Esophagus muscularis mucosa (tissue), 4 donors: ENCODE results near the gene SLC33A1. TPM values are rescaled to one million over a fixed set of nuclear protein-coding genes. Genes with fewer than 3 reads are reported as not detected.
"Not testable (repeated sequence)": the region's sequence is repeated elsewhere in the genome, so short reads cannot be mapped to it uniquely, and the experiment has no call there.

Experiments used
- DNase-seq: peaks from one replicate; pipeline ENCODE4 v3.0.0-alpha.2; 2017; ENCODE audit errors: extremely low spot score
- H3K27ac ChIP-seq, 4 donors: fragments of 200-600 bp; sonication (generic); replicated peaks in 1 of 4; 1 replicate in 3 of 4; 2 replicates in 1 of 4; pipeline ENCODE4 v1.5.1; 2016 to 2019; ENCODE audit warnings: mild to moderate bottlenecking in 1 of 4
- H3K27me3 ChIP-seq, 4 donors: fragments of 200-600 bp; sonication (generic); one replicate each; pipeline versions ENCODE4 v1.5.1 to v1.6.0; 2016 to 2019
- H3K36me3 ChIP-seq, 4 donors: fragments of 200-600 bp; sonication (generic); one replicate each; pipeline ENCODE4 v1.5.1; 2016 to 2019
- H3K4me1 ChIP-seq, 4 donors: fragments of 200-600 bp; sonication (generic); one replicate each; pipeline ENCODE4 v1.5.1; 2016 to 2019
- H3K4me3 ChIP-seq, 4 donors: fragments of 200-600 bp; sonication (generic); 1 replicate in 2 of 4; 2 replicates in 2 of 4; pipeline ENCODE4 v1.5.1; 2016 to 2019; ENCODE audit warnings: mild to moderate bottlenecking in 4 of 4, moderate library complexity in 1 of 4
- H3K9me3 ChIP-seq, 4 donors: fragments of 200-600 bp; sonication (generic); 1 replicate in 3 of 4; 2 replicates in 1 of 4; pipeline ENCODE4 v1.5.1; 2016 to 2019
- CTCF ChIP-seq, 3 experiments: fragments of 200-600 bp in 2 of 3; fragments of 450-650 bp in 1 of 3; sonication (generic) in 2 of 3; IDR thresholded peaks; one replicate each; pipeline ENCODE4 v1.5.1; 2017 to 2019; ENCODE audit warnings: antibody characterized with exemption in 3 of 3, mild to moderate bottlenecking in 2 of 3, moderate library complexity in 1 of 3
- EP300 ChIP-seq: sonication (generic); formaldehyde crosslinking; IDR thresholded peaks from one replicate; pipeline ENCODE4 v1.6.1; 2017; ENCODE audit warnings: antibody characterized with exemption
- POLR2A ChIP-seq: fragments of 450-650 bp; IDR thresholded peaks from one replicate; pipeline ENCODE4 v1.6.1; 2017; ENCODE audit warnings: antibody characterized with exemption, moderate library complexity, mild to moderate bottlenecking, low read depth
- POLR2AphosphoS5 ChIP-seq, 2 donors: sonication (generic); formaldehyde crosslinking; IDR thresholded peaks; one replicate each; pipeline ENCODE4 v1.6.1; 2017; ENCODE audit warnings: antibody characterized with exemption in 2 of 2
- WGBS: methylation state at CpG from one replicate; pipeline ENCODE4 v1.1.5; 2018; 5-methylcytosine and 5-hydroxymethylcytosine counted together
- intact Hi-C: fragments of 100-400 bp; cut with DNase I; formaldehyde crosslinking; loops from one replicate; pipeline ENCODE4 v1.15.1; 2023
- total RNA-seq, 4 donors: library from RNA; depleted of rRNA; stranded (reverse); fragments of >200 nt; gene quantifications; one replicate each; pipeline versions ENCODE4 v1.1.0 to v1.2.1, GENCODE V29; 2016

The SLC33A1 gene
- total RNA-seq, 4 donors from 2014 or later: 17.4 to 22.2 (median 19.8) TPM

DNA sequence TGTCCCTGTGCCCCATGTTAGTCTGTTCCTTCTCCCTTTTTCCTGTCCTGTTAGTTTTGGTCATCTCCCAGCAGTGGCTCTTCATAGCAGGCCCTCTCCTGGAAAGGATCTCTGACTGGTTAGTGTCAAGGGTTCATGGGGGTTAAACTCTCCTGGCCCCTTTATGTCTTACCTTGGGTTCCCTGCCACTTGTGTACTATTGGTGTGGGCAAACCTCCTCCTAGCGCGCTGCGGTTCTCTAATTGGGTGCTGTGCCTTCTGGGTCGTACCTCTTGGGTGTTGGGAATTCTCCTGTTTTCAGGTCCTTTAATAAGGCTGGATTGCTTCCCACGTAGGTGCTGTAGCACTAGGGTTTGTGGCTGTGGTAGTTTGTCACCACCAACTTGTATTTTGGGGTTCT is 35.0 kb upstream of the SLC33A1 start:
- Histone ChIP-seq H3K27me3 (no peaks in the 10 kb centered on the region), H3K4me3 (no peak overlapping the region), H3K36me3 (peaks cover 0 to 8% (median 4%) of the 10 kb centered on the region in 4 donors), H3K4me1 (peaks cover 13 to 31% (median 20%) of the 10 kb centered on the region in 4 donors), H3K9me3 (no peaks in the 10 kb centered on the region), H3K27ac (no peak overlapping the region)
- WGBS: 76% methylated on average over 5 of the region's 5 CpGs
- no peak for DNase-seq
- intact Hi-C loops: no loop called here
- TF ChIP-seq CTCF (IDR thresholded peaks at IDR 0.05) (no peak), POLR2AphosphoS5 (IDR thresholded peaks at IDR 0.05) (no peak), POLR2A (no peak), EP300 (no peak)

GRCh38 chr3:155886915-155887314 is 32.7 kb upstream of the SLC33A1 start:
- no peak for TF ChIP-seq POLR2AphosphoS5 (IDR thresholded peaks at IDR 0.05)
- no peak for TF ChIP-seq POLR2A
- no peak for TF ChIP-seq CTCF (IDR thresholded peaks at IDR 0.05)
- TF ChIP-seq EP300: no peak
- no peaks in the 10 kb centered on the region for H3K36me3 ChIP-seq
- peaks cover 13 to 31% (median 20%) of the 10 kb centered on the region in 4 donors for H3K4me1 ChIP-seq
- H3K9me3 ChIP-seq: no peaks in the 10 kb centered on the region
- no peak overlapping the region for H3K4me3 ChIP-seq
- H3K27ac ChIP-seq: no peak overlapping the region
- 91% methylated on average over 1 of the region's 1 CpG for WGBS
- H3K27me3 ChIP-seq: no peaks in the 10 kb centered on the region
- DNase-seq: no peak
- intact Hi-C loops: no loop called here

DNA sequence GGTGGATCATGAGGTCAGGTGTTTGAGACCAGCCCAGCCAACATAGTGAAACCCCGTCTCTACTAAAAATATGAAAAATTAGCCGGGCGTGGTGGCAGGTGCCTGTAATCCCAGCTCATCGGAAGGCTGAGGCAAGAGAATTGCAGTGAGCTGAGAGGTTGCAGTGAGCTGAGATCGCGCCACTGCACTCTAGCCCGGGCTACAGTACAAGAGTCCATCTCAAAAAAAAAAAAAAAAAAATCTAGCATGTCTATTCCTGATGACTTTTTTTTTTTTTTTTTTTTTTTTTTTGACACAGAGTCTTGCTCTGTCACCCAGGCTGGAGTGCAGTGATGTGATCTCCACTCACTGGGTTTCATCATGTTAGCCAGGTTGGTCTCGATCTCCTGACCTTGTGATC is 32.1 kb upstream of the SLC33A1 start:
- intact Hi-C loops, H3K36me3 ChIP-seq, H3K27ac ChIP-seq, H3K9me3 ChIP-seq, H3K4me3 ChIP-seq, H3K27me3 ChIP-seq, DNase-seq: not testable (repeated sequence)
- 93% methylated on average over 8 of the region's 8 CpGs for WGBS
- H3K4me1 ChIP-seq: peaks cover 15 to 34% (median 22%) of the 10 kb centered on the region in 4 donors

- Histone ChIP-seq H3K4me1 (peaks cover 7 to 26% (median 16%) of the 10 kb centered on the region in 4 donors), H3K4me3 (no peak overlapping the region), H3K27ac (no peak overlapping the region), H3K36me3 (no peaks in the 10 kb centered on the region), H3K9me3 (no peaks in the 10 kb centered on the region), H3K27me3 (no peaks in the 10 kb centered on the region)
- intact Hi-C loops: no loop called here
- no peak for DNase-seq
- TF ChIP-seq EP300 (no peak), POLR2A (no peak), CTCF (IDR thresholded peaks at IDR 0.05) (no peak), POLR2AphosphoS5 (IDR thresholded peaks at IDR 0.05) (no peak)
These were observed 31.1 kb upstream of the SLC33A1 start for GRCh38 chr3:155885292-155885691.

DNA sequence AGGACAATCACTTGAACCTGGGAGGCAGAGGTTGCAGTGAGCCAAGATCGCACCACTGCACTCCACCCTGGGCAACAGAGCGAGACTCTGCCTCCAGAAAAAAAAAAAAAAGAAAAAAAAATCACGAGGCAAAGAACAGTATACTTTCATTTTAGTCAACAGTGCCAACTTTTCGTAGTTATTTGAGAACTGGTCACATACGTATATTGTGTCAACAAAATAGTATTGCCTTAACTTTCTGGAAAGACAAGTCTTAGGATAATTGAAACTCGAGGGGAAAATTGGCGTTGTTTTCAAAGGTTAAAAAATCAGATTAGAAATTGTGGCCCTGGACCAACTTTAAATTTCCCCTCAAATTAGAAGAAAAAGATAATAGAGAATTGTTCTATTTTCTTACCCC is 30.1 kb upstream of the SLC33A1 start:
- Histone ChIP-seq H3K27me3 (no peaks in the 10 kb centered on the region), H3K9me3 (no peaks in the 10 kb centered on the region), H3K4me1 (peaks cover 0 to 16% (median 8%) of the 10 kb centered on the region in 4 donors), H3K36me3 (no peaks in the 10 kb centered on the region), H3K27ac (no peak overlapping the region), H3K4me3 (no peak overlapping the region)
- TF ChIP-seq CTCF (IDR thresholded peaks at IDR 0.05) (no peak), POLR2A (no peak), POLR2AphosphoS5 (IDR thresholded peaks at IDR 0.05) (no peak), EP300 (no peak)
- WGBS: 90% methylated on average over 7 of the region's 7 CpGs
- DNase-seq: no peak
- intact Hi-C loops: no loop called here
